Mesendoderm (in vitro differentiated cells): Measurements from ENCODE around the gene STON1. TPM values are rescaled to one million over a fixed set of nuclear protein-coding genes. Genes with fewer than 3 reads are reported as not detected.

Experiments
- small RNA-seq: library from polyadenylated mRNA; stranded (forward); fragments of <200 nt; extraction: miRNeasy Mini kit (QIAGEN cat#:217004); gene quantifications from one replicate; pipeline ENCODE3, GENCODE V24; 2013; ENCODE audit not compliant: insufficient read depth

The STON1 gene

Small RNA genes lying within 50 kb of the gene (small RNA-seq; reads per million reads assigned to genes)
- not detected for gene RNU6-282P
- not detected for gene TPT1P11
